Mesendoderm (in vitro differentiated cells): Measurements from ENCODE around the gene SCO2.

Experiments
- DNase-seq: peaks from one replicate; pipeline ENCODE4 v3.0.0; 2013
- H2AK5ac ChIP-seq: 2 replicates; pipeline ENCODE4 v1.6.1; 2013; ENCODE audit warnings: low read length, inconsistent platforms
- H2BK120ac ChIP-seq: 2 replicates; pipeline ENCODE4 v1.6.1; 2013; ENCODE audit warnings: low read depth, mild to moderate bottlenecking, low read length, moderate library complexity, mixed read lengths
- H2BK15ac ChIP-seq: replicated peaks from 2 replicates; pipeline ENCODE4 v1.6.1; 2013; ENCODE audit warnings: low read depth, mild to moderate bottlenecking, moderate library complexity
- H2BK5ac ChIP-seq: 2 replicates; pipeline ENCODE4 v1.6.1; 2013; ENCODE audit warnings: low read length, inconsistent platforms
- H3K18ac ChIP-seq: 2 replicates; pipeline ENCODE4 v1.6.1; 2013; ENCODE audit warnings: mild to moderate bottlenecking, low read length, mixed read lengths
- H3K23ac ChIP-seq: one replicate; pipeline ENCODE4 v1.6.1; 2013; ENCODE audit warnings: low read length
- H3K27ac ChIP-seq: 2 replicates; pipeline ENCODE4 v1.5.1; 2013; ENCODE audit warnings: low read depth, mild to moderate bottlenecking, inconsistent platforms, low read length, moderate library complexity
- H3K27me3 ChIP-seq: 2 replicates; pipeline ENCODE4 v1.6.1; 2013; ENCODE audit warnings: low read length, control low read depth, mild to moderate bottlenecking, inconsistent platforms; ENCODE audit not compliant: insufficient read depth, poor library complexity
- H3K36me3 ChIP-seq: 2 replicates; pipeline ENCODE4 v1.6.1; 2013; ENCODE audit warnings: low read length, inconsistent platforms; ENCODE audit not compliant: control insufficient read depth, insufficient read depth
- H3K4ac ChIP-seq: one replicate; pipeline ENCODE4 v1.6.1; 2013; ENCODE audit warnings: low read depth, mild to moderate bottlenecking, low read length, moderate library complexity
- H3K4me1 ChIP-seq: 2 replicates; pipeline ENCODE4 v1.6.1; 2013; ENCODE audit warnings: low read depth, low read length, inconsistent platforms; ENCODE audit not compliant: control insufficient read depth
- H3K4me2 ChIP-seq: 2 replicates; pipeline ENCODE4 v1.6.1; 2013; ENCODE audit warnings: low read length
- H3K4me3 ChIP-seq: 2 replicates; pipeline ENCODE4 v1.5.1; 2013; ENCODE audit warnings: mild to moderate bottlenecking, low read length
- H3K56ac ChIP-seq: one replicate; pipeline ENCODE4 v1.6.1; 2013; ENCODE audit warnings: low read length
- H3K79me1 ChIP-seq: 2 replicates; pipeline ENCODE4 v1.6.1; 2013; ENCODE audit warnings: low read length, inconsistent platforms
- H3K79me2 ChIP-seq: 2 replicates; pipeline ENCODE4 v1.6.1; 2013; ENCODE audit warnings: mild to moderate bottlenecking, low read length; ENCODE audit not compliant: control insufficient read depth, insufficient read depth
- H3K9ac ChIP-seq: 2 replicates; pipeline ENCODE4 v1.6.1; 2013; ENCODE audit warnings: low read length, inconsistent platforms
- H4K5ac ChIP-seq: one replicate; pipeline ENCODE4 v1.6.1; 2013; ENCODE audit warnings: low read length
- H4K8ac ChIP-seq: one replicate; pipeline ENCODE4 v1.6.1; 2013; ENCODE audit warnings: low read depth, mild to moderate bottlenecking, control low read depth, low read length, moderate library complexity
- WGBS: extraction: QIAGEN DNeasy Blood & Tissue Kit; methylation state at CpG from one replicate; pipeline ENCODE4 v1.1.7; 2013; ENCODE audit warnings: low lambda C conversion rate, missing lambda C conversion rate; ENCODE audit not compliant: insufficient coverage; ENCODE audit errors: extremely low coverage; 5-methylcytosine and 5-hydroxymethylcytosine counted together

The SCO2 gene

DNA sequence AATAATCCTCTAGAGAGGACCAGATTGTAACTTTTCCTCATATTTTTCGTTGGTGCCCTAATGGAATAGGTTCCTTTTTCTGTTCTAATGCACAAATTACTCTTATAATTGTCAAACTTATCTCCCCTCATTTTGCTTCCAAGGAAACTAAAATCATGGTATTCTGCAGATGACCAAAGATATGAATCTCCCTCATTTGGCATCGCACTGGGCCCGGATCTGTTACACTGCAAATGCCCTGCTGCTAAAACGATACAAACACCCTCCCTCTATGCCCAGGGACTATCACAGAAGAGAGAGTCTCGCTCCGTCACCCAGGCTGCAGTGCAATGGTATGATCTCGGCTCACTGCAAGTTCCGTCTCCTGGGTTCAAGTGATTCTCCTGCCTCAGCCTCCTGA, 27.9 kb upstream of the SCO2 start:
- no peaks in the 10 kb centered on the region for H3K79me2 ChIP-seq
- H3K18ac ChIP-seq: no peak overlapping the region
- WGBS: no CpG with 5 or more reads among the region's 8 CpGs
- H3K4me3 ChIP-seq: no peak overlapping the region
- no peak overlapping the region for H3K9ac ChIP-seq
- H2AK5ac ChIP-seq: no peak overlapping the region
- no peaks in the 10 kb centered on the region for H3K4me1 ChIP-seq
- H4K5ac ChIP-seq: no peak overlapping the region
- DNase-seq: no peak
- no peaks in the 10 kb centered on the region for H3K79me1 ChIP-seq
- no peak overlapping the region for H4K8ac ChIP-seq
- H2BK120ac ChIP-seq: no peak overlapping the region
- no peak overlapping the region for H3K4ac ChIP-seq
- no peak overlapping the region for H3K4me2 ChIP-seq
- H3K36me3 ChIP-seq: no peaks in the 10 kb centered on the region
- no peak overlapping the region for H2BK5ac ChIP-seq
- H3K27ac ChIP-seq: no peak overlapping the region
- no peaks in the 10 kb centered on the region for H3K27me3 ChIP-seq
- H2BK15ac ChIP-seq: no peak overlapping the region
- no peak overlapping the region for H3K56ac ChIP-seq
- H3K23ac ChIP-seq: no peak overlapping the region

DNA sequence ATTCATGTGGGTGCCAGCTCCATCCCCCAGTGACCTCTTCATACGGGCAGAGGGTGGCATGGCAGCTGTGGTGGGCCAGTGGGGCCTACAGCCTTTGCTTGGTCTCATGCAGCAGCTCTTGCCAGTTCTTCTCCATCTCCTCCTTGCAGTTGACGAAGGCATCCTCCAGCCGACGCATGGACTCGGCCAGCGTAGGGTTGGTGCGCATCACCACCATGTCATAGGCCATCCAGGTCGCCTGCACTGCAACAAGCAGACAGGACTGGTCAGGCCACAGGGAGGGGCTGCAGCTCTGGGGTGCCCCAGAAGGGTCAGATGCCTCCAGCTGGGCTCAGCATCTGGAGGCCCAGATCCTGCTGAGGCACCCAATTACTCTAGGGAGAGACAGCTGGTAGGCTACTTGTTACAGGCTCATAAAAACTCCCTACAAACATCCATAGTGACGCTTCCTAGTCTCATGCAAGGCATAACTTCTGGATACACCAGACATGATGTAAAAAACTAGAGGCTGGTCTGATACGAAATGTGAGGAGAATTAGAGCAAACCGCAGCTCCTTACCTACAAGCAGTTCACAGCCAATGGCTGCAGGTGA, 25.9 kb upstream of the SCO2 start:
- Histone ChIP-seq H4K8ac (no peak overlapping the region), H3K4me2 (no peak overlapping the region), H2BK120ac (no peak overlapping the region), H2BK15ac (no peak overlapping the region), H3K4me1 (no peaks in the 10 kb centered on the region), H3K79me2 (no peaks in the 10 kb centered on the region), H3K56ac (no peak overlapping the region), H3K36me3 (no peaks in the 10 kb centered on the region), H3K79me1 (no peaks in the 10 kb centered on the region), H3K27ac (no peak overlapping the region), H3K23ac (no peak overlapping the region), H3K4me3 (no peak overlapping the region), H2BK5ac (no peak overlapping the region), H3K27me3 (no peaks in the 10 kb centered on the region), H2AK5ac (no peak overlapping the region), H3K4ac (no peak overlapping the region), H3K9ac (no peak overlapping the region), H4K5ac (no peak overlapping the region), H3K18ac (no peak overlapping the region)
- no peak for DNase-seq
- no CpG with 5 or more reads among the region's 11 CpGs for WGBS

DNA sequence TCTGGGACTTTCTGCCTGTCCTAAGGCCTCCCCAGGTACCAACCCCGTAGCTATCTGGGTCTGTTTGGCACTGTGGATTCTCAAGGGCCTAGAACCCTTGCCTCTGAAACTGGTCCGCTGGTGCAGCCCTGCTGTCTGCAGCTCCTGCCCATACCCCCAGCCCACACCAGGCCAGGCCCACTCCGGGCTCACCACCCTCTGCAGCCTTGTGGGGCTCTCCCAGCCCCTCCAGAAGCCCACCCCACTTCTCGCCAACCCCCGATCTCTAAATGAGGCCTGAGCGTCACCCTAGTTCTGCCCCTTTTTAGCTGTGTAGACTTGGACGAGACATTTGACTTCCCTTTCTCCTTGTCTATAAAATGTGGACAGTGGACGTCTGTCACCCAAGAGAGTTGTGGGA, 25.0 kb upstream of the SCO2 start:
- Histone ChIP-seq H3K27ac (no peak overlapping the region), H2AK5ac (no peak overlapping the region), H3K4me3 (no peak overlapping the region), H2BK120ac (no peak overlapping the region), H2BK15ac (no peak overlapping the region), H3K4ac (no peak overlapping the region), H4K8ac (no peak overlapping the region), H3K36me3 (no peaks in the 10 kb centered on the region), H2BK5ac (no peak overlapping the region), H3K18ac (no peak overlapping the region), H4K5ac (no peak overlapping the region), H3K56ac (no peak overlapping the region), H3K23ac (no peak overlapping the region), H3K4me2 (no peak overlapping the region), H3K79me2 (no peaks in the 10 kb centered on the region), H3K4me1 (no peaks in the 10 kb centered on the region), H3K9ac (no peak overlapping the region), H3K27me3 (no peaks in the 10 kb centered on the region), H3K79me1 (no peaks in the 10 kb centered on the region)
- no peak for DNase-seq
- whole genome bisulfite sequencing: no CpG with 5 or more reads among the region's 8 CpGs

DNA sequence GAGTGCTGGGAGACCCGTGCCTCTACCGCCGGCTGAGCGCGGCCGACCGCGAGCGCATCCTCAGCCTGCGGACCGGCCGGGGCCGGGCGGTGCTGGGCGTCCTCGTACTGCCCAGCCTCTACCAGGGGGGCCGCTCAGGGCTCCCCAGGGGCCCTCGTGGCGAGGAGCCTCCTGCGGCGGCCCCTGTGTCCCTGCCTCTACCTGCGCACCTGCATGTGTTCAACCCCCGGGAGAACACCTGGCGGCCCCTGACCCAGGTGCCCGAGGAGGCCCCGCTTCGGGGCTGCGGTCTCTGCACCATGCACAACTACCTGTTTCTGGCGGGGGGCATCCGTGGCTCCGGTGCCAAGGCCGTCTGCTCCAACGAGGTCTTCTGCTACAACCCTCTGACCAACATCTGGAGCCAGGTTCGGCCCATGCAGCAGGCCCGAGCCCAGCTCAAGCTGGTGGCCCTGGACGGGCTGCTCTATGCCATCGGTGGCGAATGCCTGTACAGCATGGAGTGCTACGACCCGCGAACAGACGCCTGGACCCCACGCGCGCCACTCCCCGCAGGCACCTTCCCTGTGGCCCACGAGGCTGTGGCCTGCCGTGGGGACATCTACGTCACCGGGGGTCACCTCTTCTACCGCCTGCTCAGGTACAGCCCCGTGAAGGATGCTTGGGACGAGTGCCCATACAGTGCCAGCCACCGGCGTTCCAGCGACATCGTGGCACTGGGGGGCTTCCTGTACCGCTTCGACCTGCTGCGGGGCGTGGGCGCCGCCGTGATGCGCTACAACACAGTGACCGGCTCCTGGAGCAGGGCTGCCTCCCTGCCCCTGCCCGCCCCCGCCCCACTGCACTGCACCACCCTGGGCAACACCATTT, 23.8 kb upstream of the SCO2 start:
- Histone ChIP-seq H3K56ac (no peak overlapping the region), H3K27ac (no peak overlapping the region), H3K23ac (no peak overlapping the region), H3K4me2 (no peak overlapping the region), H2BK120ac (no peak overlapping the region), H2BK5ac (no peak overlapping the region), H3K4ac (no peak overlapping the region), H3K79me1 (no peaks in the 10 kb centered on the region), H2AK5ac (no peak overlapping the region), H3K4me1 (no peaks in the 10 kb centered on the region), H4K8ac (no peak overlapping the region), H4K5ac (no peak overlapping the region), H3K27me3 (no peaks in the 10 kb centered on the region), H3K18ac (no peak overlapping the region), H3K9ac (no peak overlapping the region), H3K4me3 (no peak overlapping the region), H3K36me3 (no peaks in the 10 kb centered on the region), H3K79me2 (no peaks in the 10 kb centered on the region), H2BK15ac (no peak overlapping the region)
- WGBS: no CpG with 5 or more reads among the region's 68 CpGs
- no peak for DNase-seq

DNA sequence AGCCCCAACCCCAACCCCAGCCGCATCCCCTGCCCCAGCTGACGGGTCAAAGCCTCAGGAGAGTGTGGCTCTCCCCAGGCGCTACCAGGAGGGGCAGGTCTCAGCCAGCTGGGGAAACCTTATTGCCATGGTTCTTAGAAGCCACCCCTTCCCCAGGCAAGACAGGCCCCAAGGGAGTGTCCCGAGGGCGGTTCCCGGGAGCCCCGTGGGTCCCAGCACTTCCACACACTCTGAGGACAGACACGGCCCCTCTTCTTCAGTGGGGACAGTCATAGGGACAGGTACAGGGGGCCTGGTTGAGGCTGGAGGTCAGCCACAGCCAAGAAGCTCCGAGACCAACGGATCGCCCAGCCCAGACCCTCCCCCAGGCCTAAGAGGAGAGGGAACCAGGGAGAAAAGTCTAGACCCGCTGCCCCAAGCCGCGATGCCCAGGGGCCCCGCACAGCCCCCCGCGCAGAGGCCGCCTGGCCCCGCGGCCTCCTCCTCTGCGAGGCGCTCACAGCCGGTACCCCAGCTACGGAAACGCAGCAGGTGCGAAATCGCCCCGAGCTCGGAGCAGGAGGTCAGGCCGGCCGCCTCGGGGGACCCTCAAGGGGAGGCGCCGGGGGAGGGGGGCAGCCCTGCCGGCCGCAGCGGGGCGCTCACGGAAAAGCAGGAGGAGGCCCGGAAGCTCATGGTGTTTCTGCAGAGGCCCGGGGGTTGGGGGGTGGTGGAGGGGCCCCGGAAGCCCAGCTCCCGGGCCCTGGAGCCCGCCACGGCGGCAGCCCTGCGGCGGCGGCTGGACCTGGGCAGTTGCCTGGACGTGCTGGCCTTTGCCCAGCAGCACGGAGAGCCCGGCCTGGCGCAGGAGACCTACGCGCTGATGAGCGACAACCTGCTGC, 22.9 kb upstream of the SCO2 start:
- no peak overlapping the region for H2BK120ac ChIP-seq
- H3K27ac ChIP-seq: no peak overlapping the region
- H3K4me2 ChIP-seq: no peak overlapping the region
- no peaks in the 10 kb centered on the region for H3K79me2 ChIP-seq
- H4K8ac ChIP-seq: no peak overlapping the region
- no peak overlapping the region for H3K4ac ChIP-seq
- no peaks in the 10 kb centered on the region for H3K79me1 ChIP-seq
- no peak overlapping the region for H2BK15ac ChIP-seq
- H3K36me3 ChIP-seq: no peaks in the 10 kb centered on the region
- no CpG with 5 or more reads among the region's 56 CpGs for WGBS
- H3K4me1 ChIP-seq: no peaks in the 10 kb centered on the region
- H3K23ac ChIP-seq: no peak overlapping the region
- H3K18ac ChIP-seq: no peak overlapping the region
- no peak overlapping the region for H4K5ac ChIP-seq
- no peaks in the 10 kb centered on the region for H3K27me3 ChIP-seq
- no peak overlapping the region for H2AK5ac ChIP-seq
- H3K4me3 ChIP-seq: no peak overlapping the region
- H3K56ac ChIP-seq: no peak overlapping the region
- no peak overlapping the region for H2BK5ac ChIP-seq
- no peak for DNase-seq
- no peak overlapping the region for H3K9ac ChIP-seq
